Measurements from ENCODE around the gene GALNT16.
"Not testable (repeated sequence)": the region's sequence is repeated elsewhere in the genome, so short reads cannot be mapped to it uniquely, and the experiment has no call there.

The GALNT16 gene

DNA sequence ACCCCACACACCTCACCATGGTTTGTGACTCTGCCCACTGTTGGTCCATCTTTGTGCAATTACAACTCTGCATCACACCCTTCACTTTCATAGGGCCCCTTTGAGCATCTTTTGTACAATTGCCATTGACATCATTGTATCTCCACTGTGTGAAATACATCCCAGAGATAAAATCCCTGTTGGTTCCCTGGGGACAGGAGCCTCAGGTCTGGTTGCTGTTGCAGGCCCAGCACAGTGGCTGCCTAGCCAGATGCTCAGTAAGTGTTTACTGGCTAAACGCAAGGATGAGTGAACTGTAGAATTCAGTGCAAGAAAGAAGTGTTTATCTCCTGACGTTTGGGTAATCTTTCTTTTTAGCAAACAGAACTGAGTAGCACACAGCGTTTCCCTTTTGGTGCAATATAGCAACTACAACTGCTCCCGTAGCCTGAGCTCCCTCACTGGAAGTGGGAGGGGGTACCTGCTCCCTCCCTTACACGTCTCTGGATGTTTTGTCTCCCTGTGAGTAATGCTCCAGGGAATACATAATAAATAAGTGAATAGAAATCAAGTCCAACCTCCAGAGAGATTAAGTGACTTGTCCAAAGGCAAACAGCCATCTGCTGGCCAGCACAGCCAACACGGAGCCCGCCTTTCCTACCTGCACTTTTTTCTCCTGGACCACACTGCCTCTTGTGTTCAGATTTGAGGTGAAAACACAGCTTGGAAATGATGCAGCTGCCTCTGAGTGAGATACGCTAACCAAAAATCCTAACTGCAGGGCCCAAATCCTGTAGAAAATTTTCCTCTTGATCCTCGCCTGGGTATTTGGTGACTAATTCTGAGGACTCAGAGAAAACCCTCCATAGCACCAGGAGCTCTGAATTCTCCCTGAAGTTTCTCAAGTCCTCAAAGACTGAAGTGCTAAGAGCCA is 27.4 kb downstream of the GALNT16 start:
- no peak for DNase-seq

DNA sequence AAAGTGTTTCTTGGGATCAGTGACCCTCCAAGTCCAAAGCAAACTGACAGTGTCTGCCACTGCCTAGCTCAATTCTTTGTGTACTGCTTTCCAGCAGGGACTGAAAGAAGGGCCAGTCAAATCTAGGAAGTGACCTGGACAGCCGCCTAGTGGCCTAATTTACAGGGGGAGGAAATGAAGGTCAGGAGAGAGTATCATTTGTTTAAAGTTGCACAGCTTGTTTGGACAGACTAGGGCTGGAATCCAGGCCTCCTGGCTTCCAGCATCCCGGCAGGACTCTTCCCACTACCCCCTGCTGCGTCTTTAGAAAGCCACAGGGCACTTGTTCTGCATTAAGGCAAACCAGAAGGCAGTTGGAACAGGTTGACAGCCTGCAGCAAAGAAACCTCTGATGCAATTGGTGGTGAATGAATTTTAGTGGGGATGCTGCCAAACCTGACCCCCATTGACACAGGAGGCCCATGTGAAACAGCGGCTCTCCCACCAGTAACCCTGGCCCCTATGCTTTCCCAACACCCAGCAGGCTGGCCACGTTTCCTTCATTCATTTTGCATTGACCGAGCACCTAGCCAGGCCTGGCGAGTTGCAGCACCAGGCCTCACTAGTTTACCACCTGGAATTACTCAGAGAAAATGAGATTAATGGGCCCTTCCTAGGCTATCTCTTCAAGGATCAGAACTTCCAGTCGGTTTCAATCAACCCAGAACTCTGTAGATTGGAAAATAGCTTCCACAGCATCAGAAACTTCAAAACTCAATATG is 28.2 kb downstream of the GALNT16 start:
- DNase-seq = no peak

DNA sequence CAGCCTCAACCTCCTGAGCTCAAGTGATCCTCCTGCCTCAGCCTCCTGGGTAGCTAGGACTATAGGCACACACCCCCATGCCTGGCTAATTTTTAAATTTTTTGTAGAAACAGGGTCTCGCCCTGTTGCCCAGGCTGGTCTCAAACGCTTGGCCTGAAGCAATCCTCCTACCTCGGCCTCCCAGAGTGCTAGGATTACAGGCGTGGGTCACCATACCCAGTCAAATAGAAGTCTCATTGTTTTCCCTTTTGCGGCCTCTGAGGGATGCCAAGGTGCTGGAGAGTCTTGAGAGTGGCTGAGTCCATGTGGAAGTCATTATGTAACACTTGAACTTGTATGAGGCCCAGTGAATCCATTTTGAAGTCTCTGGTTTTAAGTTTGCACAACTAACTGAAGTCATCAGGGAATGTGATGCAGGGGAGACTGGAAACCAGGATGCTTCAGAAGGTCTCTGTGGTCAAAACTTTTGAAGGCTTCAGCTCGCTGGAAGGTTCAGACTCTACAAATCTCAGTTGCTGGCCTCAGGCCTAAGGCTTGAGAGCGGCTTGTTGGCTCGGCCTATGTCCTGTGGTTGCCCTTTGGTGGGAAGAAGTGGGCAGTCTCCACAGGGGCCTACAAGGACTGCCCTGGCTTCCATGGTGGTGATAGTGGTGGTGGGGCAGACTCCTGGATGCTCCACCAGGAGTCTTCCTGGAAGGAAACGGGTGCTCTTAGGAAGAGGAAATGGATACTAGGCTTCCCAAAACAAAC is 29.2 kb downstream of the GALNT16 start:
- DNase-seq = no peak

DNA sequence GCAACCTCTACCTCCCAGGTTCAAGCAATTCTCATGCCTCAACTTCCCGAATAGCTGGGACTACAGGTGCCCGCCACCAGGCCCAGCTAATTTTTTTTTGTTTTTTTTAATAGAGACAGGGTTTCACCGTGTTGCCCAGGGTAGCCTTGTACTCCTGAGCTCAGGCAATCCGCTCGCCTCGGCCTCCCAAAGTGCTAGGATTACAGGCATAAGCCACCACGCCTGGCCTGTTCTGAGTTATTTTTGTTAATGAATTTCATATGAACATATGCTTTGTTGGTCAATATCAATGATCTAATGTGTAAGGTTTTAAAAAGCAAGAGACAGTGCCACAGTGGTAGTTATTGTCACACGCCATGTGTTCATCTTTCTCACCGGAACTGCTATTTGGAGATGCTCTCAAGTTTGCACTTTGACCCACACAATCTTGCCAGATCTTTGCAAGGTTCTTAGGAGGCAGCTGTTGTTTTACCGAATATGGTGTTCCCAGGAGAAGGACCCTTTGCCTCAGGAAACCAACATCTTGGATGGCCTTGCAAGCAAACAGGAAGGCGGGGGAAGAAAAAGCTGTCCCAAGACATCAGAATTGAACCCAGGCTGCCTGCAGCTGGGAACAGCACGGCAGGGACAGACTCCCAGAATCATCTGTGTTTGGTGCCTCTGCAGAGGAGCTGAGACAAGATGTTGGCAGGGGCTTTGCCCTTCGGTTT is 30.0 kb downstream of the GALNT16 start:
- DNase-seq = no peak

GRCh38 chr14:69290881-69291280 is 30.9 kb downstream of the GALNT16 start:
- not testable (repeated sequence) for DNase-seq

- no peak for DNase-seq
Observed at GRCh38 chr14:69291396-69291795, 31.4 kb downstream of the GALNT16 start.

GRCh38 chr14:69291891-69292561 is 32.1 kb downstream of the GALNT16 start:
- DNase-seq = no peak

GRCh38 chr14:69298131-69299071 is 38.4 kb downstream of the GALNT16 start:
- DNase-seq = no peak

DNA sequence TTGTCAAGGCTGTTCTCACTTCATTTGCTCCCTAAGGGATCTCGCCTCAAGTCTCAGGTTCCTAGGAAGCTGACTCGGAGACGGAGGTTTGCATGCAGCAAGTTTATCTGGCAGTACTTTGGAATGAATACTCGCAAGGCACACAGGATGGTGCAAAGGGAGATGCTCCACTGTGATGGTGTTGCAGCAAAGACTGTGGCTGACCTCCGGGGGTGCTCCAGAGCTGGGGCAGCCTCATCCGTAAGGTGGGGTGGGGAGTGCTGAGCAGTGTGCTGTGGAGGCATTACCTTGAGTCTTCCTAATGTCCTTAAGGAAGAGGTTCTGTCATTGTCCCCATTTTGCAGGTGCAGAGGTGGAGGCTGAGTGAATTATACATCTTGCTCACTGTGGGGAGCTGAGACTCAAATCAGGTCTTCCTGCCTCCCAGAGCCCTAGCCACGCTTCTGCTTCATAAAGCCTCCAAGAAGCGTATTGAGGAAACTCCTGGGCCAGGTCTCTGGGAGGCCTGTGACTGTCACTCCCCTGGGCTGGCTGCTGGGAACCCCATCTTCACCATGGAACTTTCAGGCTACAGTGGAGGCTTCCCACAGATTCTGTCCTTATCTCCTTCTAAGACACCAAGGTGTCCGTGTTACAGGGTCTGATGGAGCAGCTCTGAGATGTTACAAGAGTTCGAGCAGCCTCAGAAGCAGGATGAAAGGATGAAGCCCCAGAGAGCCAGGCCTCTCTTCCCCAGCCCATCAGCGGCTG is 39.5 kb downstream of the GALNT16 start:
- DNase-seq = no peak

- DNase-seq = no peak
Observed at GRCh38 chr14:69300601-69301221, 40.8 kb downstream of the GALNT16 start.

DNA sequence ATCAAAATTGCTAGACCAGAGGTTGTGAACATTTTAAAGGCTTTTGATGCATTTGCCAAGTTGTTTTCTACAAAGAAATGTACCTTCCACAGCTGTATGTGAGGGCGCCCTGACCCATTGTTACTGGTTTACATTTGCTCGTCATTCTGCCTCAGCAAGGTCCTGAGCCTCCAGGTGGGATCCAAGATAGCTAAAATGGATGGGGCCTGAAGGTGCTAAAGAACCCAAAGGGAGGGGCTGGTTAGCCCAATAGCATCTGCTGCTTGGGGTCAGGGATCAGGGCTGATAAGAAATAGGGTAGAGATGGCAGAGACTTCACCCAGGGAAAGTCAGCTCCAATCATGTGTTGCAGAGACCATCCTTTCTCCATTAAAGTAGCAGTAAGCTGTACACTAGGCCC is 43.1 kb downstream of the GALNT16 start:
- DNase-seq = no peak

DNA sequence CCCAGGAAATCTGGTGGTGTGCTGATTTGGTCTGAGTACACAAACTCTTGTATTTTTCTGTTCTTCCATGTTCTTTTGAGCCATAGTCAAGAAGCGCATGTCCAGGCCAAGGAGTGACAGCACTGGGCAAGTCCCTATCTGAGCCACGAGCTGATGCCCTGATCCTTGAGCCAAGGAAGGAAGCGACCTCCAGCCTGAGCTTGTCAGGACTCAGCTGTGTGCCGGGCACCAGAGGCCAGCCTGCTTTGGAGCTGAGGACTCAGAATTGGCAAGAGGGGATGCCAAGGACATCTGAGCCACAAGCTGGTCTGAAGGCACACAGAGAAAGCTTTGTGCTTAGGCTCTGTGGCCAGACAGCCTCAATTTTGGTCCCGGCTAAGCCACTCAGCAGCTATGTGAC is 52.6 kb downstream of the GALNT16 start:
- no peak for DNase-seq

DNA sequence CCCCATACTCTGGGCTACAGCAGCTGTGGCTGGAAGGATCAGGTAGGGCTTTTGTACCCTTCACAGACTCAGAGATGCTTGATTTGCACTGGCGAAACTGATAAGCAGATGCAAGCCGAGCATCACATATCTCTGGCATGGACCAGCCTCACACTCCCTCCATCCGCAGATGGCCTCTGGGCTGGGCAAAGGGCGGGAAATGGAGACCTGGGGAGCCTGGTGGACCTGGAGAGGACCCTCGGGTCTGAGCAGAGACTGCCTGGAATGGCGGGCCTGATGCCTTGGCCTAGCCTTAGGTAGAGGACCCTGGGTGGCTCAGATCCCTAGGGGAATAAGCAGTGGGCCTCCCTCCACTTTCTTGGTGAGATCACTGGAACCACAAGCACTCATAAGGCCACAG is 53.2 kb downstream of the GALNT16 start:
- no peak for DNase-seq

GRCh38 chr14:69314327-69314726 is 54.4 kb downstream of the GALNT16 start:
- no peak for DNase-seq

GRCh38 chr14:69315301-69315700 is 55.3 kb downstream of the GALNT16 start:
- no peak for DNase-seq

GRCh38 chr14:69316449-69317101 is 56.6 kb downstream of the GALNT16 start:
- DNase-seq = no peak

GRCh38 chr14:69317102-69317755 is 57.3 kb downstream of the GALNT16 start:
- peak; percentile 91 for DNase-seq

GRCh38 chr14:69317780-69318179 is 57.8 kb downstream of the GALNT16 start:
- no peak for DNase-seq

DNA sequence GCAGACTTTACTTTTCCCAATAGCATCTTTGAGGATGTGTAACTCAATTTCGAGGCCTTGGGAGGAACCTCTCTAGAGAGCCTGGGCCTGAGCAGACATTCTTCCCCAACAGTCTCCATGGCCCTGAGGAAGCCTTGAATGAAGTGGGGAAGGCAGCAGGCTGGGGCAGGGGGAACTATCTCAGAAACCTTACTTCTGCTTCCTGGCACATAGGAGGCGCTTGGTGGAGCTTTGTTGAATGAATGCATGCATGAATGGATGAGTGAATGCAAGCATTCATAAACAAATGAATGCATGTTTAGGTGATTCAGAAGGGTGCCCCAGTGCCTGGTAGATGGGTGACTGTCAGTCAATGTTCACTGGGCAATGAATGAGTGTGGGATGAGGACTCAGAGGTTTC is 58.3 kb downstream of the GALNT16 start:
- DNase-seq = no peak

Data from amniotic stem cell (primary cell).